NCI-H187 (cell line): ENCODE results near the gene GLTP.
A peak's percentile ranks its signal among the peaks of the same experiment; 100 is the strongest.

Experiments used
- DNase-seq, 2 experiments: peaks; one replicate each; lab custom pipeline; 2025; lab: John Stamatoyannopoulos, UW

Gene GLTP

DNA sequence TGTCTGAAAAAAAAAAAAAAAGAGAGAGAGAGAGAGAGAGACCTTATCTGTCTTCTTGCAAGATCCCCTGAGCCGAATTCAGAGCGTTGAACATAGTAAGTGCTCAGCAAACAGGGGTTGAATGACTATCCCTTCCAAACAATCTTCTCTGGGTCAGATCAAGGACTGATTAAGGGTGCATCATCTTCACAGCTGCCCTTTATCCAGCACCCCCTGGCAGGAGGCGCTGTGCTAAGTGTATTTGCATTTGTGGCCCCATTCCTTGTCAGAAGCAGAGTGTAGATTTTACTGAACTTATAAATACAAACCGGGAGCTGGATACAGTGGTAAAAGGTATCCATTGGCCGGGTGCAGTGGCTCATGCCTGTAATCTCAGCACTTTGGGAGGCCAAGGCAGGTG is 38.3 kb downstream of the GLTP start:
- no peak for DNase-seq

DNA sequence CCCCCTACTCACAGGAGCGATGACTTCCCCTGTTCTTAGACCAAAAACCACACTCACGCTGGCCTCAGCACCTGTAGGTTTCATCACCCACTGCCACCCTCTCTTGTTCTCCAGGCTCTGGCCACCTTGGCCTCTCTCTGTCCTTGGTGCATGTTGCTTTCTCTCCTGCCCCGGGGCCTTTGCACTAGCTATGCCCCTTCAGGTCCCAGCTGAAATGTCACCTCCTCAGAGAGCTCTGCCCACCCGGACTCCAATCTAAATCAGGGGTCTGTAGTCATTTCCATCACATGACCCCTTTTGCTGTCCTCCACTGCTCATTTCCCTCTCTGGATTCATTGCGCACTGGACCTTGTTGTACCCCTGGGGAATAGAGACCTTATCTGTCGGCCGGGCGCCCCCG is 39.0 kb downstream of the GLTP start:
- DNase-seq = no peak

DNA sequence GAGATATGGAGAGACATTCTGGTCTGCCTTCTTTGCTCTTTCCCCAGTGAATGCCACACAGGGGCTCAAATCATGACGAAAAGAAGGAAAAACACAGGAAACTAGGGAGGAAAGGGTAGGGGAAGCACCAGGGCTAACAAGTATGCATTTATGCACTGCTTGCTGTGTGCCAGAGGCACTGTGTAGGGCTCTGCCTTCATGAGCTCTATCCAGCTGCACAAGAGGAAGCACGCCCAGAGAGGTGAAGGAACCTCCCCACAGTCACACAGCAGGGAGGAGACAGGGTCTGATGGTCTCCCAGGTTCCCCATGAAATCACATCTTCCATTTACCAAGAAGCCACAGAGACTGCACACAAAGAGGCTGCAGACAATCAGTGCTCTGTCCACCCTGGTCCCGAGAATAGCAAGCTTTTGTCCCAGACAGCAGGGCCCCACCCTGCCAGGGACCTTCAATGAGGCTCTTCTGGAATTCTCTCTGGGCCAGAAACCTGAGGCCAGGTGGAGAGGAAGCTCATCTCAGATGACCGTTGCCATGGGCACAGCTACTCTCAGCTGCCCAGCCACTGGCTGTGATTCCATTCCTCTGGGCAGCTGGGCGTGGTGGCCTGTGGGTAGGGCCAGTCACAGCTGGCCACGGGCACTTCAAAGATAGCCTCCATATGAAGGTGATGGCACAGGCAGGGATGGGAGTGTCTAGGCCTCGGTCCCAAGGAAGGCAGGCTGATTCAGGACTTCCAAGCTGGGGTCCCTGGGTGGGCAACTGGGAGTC is 39.9 kb downstream of the GLTP start:
- DNase-seq = peak; percentile 53 to 86

DNA sequence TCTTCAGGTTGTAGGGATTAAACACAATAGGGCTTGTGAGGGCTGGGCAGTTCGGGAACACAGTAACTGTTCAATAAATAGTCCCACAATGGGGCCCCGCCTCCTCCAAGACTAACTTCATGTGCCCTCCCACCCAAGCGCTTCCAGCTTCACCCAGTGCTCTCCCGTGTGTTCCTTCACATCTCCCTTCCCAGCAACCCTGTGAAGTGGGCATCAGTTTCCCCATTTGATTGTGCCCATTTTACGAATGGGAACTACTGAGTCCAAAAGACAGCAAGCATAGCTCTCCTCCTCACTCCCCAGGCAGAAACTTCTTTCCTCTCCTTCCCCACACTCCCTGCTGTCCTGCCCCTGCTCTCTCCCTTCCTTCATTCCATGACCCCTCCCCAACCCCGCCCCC is 40.9 kb downstream of the GLTP start:
- no peak for DNase-seq

DNA sequence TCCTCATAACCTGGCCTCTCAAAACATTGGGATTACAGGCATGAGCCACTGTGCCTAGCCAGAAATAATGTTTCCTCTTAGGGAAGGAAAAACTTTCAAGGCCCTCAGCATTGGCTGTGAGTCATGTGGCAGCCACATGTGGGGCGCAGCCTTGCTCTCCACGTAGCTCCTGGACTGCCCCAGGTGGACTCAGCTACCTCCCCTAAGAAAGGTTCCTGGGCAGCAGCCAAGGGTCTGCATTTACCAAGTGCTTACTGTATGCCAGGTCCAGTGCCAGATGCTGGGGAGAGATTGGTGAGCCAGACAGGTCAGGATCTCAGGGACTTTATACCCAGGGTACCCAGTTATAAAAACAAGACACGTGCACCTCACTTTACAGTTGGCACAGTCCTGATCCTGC is 43.4 kb downstream of the GLTP start:
- DNase-seq = no peak

DNA sequence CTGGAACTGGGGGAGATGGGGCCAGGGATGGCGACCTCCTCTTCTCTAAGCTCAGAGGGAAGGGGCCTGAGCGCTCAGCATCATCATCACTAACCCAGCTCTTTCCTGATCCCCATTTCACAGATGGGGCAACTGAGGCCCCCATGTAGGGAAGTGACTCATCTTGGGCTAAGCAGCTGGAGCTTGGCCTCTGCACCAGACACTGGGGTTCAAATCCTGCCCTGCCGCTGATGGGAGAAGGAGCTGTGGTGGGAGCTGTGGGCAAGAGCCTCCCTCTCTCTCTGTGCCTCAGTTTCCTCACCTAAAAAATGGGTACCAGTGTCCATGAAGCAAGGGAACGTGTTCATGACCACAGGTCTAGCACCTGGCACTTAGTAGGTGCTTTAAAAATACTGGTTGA is 44.5 kb downstream of the GLTP start:
- DNase-seq = no peak

DNA sequence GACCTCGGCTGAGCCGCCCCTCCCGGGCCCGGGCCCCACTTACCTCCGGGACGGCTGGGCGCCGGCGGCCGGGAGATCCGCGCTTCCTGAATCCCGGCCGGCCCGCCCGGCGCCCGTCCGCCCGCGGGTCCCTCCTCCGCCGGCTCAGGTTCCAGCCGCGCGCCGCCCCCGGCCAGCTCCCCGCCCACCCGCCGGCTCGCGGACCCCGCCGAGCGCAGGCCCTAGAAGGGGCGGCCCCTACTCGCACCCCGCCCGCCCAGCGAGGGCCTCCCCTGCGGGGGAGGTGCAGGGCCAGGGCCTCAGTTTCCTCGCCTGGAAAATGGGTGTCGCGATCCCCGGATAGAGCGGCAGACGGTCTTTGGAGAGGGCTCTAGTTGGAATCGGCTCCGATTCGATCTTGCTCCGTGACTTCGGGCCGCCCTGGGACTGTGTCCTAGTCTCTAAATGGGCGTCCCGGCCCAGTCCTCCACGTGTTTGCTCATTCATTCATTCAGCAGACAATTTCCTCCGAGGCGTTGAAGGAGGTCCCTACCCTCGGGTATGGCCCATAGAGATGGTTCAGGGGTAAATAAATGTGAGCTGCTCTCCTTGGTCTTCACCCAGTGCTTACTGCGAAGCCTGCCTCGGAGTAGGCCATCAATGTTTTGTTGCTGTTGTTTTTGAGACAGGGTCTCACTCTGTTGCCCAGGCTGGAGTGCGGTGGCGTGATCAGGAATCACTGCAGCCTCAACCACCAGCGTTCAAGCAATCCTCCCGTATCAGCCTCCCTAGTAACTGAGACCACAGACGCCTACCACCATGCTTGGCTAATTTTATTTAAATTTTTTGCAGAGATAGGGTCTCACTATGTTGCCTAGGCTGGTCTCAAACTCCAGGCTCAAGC is 46.8 kb downstream of the GLTP start, which contains the start of gene TRPV4:
Gene TRPV4, minus strand, starts transcription at position 92 of the 883 bp plus-strand sequence. CDS start 18,602 bp downstream, outside the sequence.
- no peak for DNase-seq

DNA sequence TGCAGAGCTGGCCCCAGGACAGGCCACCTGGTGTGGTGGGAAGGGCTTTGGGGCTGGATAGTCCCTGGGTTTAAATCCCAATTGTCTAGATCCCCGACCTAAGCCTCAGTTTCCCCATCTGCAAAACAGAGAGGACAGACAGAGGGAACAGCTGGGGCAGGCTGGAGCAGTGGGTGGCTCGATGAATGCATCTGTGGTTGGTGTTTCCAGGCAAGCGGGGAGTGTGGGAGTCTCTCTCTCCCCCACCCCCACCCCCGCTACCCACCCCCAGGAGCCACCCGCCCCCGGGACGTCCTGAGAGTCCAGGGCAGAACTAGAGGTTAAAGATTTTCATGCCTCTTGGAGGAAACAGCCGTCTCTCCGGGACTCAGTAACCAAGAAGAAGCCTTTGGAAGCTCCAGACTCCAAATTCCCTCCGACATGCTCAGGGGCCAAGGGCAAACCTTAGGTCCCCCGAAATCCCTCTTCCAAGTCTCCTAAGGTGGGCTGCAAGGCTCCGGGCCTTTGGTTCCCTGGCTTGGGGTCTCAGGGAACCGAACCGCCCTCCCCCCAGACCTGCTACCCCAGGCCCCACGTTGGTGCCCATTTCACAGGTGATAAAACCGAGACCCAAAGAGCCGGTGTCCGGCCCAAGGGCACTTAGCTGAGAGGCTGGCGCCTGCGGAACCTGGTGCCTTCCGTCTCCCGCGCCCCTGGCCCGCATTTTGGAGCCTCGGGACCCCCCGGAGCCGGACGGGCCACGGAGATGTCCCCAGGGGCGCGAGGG is 47.6 kb downstream of the GLTP start:
- no peak for DNase-seq

DNA sequence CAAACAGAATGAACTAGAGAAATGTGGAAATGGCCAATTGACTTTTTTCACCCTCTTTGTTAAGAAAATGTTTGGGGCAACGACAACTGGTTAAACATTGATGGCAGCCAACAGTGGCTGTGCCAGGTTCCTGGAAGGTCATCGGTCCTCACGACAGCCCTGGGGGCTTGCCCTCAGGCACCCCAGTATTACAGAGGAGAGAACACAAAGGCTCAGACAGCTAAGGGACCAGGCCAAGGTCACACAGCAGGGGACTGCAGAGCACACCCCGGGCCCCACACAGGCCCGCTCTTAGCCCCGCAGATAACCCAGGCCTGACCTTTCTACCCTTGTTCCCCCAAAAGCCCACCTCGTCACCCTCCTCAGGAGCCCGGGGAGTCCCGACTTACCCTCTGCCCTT is 48.4 kb downstream of the GLTP start:
- no peak for DNase-seq

DNA sequence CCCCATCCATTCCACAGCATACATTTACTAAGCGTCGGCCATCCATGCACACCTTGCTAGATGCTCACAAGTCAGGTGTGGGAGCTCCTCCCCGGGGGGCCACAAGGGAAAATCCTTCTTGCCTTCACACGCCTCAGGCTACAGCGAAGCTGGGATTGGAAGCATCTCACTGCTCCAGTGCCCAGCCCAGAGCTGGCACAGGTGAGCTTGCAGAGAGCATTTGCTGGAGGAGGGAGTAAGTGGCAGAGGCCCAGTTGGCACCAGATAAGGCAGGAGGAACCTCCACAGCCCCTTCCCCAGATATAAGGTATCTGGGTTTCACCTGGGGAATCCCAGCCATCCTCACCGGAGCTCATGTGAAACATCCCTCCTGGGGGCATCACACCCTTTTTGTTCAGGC is 49.0 kb downstream of the GLTP start:
- DNase-seq = no peak

DNA sequence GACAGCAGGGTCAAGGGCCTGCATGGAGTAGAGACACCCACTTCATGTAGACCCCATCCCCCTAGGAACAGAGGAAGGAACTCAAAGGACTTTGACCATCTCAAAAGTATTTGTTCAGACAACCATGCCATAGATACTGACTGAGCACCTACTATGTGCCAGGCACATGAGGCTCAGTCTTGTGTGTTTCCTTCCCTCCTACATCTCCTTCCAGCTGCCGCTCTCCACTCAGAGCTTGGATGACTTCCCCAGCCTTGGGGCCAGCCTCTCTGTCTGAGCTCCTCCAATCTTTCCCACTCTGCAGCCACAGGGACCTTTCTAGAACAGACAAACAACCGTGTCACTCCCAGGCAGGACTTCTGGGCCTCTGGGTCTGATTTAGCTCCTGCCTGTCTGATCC is 49.6 kb downstream of the GLTP start:
- no peak for DNase-seq

DNA sequence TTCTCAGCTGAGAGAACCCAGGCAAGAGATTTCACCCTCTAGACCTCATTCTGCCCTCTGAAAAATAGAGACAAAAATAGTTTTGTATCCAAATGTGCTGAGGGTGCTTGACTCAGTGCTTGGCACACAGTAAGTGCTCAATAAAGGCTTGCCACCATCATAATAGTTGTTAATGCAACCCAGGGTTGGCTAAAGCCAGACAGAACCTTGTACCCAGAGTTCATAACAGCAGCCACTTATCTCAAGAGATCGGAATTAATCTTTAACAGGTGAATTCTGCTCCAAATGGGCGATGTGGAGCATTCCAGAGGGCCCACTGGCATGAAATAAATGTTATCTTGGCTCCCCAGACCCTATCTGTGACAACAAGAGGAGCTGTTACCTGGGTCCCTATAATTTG is 50.1 kb downstream of the GLTP start:
- DNase-seq = no peak

DNA sequence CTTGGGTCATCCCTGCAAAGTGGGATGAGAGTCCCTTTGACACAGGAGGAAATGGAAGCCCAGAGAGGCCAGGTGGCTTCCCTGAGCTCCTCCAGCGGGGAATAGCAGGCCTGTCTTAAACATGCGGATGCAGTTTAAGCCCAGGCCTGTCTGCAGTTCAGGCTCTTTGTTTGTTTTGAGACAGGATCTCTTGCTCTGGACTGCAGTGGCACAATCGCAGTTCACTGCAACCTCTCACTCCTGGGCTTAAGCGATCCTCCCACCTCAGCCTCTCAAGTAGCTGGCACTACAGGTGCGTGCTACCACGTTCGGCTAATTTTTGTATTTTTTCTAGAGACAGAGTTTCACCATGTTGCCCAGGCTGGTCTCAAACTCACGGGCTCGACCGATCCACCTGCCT is 50.7 kb downstream of the GLTP start:
- DNase-seq = no peak

DNA sequence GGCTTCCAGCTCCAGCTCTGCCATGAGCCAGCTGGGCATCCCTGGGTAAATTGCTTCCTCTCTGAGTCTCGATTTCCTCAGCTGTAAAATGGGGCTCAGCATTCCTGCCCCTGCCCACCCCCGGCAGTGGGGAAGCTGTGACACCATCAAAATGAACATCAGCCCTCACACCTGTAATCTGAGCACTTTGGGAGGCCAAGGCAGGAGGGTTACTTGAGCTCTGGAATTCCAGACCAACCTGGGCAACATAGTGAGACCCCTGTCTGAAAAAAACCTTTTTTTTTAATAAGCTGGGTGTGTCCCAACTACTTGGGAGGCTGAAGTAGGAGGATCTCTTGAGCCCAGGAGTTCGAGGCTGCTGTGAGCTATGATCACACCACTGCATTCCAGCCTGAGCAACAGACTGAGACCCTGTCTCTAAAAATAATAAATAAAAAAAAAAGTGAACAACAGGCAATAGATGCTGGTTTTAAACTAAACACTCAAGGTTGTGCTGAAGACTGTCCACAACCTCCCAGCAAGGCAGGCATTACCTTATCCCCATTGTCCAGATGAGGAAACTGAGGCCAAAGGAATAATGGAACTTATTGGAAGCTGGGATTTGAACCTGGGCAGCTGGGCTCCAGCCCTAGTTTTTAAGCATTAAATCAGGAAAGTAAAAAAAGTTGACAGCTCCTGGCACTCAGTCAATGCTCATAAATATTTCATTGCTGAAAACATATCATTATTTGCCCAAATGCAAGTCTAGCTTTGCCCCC is 51.4 kb downstream of the GLTP start:
- no peak for DNase-seq

DNA sequence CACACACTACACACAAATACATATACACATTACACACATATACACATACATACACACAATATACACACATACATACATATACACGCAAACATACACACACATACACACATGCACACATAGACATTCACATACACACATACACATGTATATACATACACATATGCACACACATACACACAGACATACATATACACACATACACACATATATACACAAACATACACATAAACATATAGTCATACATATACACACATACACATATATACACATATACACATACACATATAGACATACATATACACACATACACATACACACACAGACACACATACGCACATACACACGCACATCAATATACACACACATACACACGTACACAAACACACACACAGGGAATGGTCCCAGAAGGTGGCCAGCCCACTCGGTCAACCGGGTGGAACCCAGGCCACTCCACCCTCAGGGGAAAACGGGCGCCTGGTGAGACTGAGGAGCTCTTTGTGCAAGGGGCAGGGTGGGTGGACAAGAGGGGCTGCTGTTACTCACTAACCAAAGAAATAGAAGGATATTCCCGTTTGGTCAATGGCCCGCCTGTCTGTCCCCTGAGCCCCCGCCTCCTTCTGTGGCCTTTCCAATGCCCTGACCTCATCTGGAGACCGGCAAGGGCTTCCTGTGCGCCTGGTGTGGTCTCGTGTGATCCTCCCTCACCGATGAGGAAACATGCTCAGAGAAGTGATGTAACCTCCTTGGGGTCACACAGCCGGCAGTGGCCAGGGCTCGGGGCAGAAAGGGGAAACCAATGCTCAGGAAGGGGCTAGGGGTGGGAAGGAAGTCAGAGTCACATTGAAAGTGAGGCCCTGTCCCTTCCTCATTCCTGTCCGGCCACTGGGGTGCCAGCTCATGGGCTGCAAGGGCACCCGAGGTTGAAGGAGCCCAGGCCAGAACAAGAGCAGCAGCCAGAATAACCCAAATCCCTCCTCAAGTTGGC is 52.5 kb downstream of the GLTP start:
- DNase-seq = no peak

DNA sequence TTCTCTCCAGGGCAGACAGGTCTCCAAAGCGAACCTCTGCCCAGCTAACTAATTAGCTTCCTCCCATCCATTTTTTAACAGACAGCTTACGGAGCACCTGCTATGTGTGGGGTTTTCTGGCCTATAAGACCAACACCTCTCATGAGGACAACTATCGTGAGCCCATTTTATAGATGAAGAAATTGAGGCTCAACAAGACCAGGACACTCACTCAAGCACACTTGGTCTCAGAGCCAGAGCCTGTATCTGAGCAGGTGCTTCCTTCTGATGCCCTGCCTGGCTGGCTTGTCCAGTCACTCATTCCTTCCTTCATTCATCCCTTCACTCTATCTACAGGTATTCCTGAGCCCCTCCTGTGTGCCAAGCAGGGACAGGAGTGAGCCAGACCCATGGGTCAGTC is 53.3 kb downstream of the GLTP start:
- no peak for DNase-seq

DNA sequence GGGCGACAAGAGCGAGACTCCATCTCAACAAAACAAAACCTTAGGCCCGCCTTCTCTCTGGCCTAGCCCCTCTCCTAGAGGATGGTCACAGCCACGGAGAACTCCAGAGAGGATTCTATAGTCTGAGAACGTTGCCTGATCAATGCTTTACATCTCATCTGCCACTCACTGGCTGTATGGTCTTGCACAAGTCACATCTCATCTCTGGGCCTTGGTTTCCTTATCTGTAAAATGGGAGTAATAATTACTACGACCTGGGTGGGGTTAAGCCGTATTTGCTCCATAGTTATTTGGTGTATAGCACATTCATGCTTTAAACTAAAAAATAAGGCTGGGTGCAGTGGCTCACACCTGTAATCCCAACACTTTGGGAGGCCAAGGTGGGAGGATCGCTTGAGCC is 55.6 kb downstream of the GLTP start:
- DNase-seq = no peak

DNA sequence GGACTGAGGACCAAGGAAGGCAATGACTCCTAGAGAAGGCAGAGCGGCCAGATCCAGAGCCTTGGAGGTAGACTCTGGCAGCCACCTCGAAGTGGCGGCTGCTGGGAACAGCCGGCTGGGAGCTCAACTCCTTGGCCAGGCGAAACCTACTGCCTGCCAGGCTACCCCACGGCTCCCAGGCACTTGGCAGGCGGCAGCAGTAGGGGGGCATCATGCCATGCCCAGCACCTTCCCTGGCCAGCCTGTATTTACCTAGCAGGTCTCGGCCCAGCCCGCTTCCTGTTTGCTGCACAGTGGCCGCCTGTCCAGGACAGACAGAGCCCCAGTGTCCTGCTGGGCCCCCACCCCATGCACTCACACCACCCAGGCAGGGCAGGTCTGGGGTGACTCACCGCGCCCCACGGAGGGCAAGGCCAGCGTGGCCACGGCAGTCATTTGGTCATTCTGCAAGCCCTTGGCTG is 57.4 kb downstream of the GLTP start:
- no peak for DNase-seq

DNA sequence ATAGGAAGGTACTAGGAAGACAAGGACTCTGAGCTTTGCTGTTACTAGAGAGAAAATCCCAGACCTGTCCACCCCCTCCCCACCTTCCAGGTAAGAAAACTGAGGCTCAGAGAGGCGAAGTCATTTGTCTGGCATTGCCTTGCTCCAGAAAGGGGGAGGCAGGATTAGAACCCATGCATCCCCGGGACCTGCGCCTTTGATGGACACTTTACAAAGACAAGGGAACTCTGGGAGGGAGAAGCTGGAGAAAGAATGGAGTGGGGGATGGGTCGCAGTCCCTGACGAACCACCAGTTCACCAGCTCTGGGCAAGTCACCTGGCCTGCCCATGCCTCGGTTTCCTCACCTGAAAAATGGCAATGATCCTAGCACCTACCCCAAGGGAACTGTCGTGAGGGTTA is 57.9 kb downstream of the GLTP start:
- no peak for DNase-seq

DNA sequence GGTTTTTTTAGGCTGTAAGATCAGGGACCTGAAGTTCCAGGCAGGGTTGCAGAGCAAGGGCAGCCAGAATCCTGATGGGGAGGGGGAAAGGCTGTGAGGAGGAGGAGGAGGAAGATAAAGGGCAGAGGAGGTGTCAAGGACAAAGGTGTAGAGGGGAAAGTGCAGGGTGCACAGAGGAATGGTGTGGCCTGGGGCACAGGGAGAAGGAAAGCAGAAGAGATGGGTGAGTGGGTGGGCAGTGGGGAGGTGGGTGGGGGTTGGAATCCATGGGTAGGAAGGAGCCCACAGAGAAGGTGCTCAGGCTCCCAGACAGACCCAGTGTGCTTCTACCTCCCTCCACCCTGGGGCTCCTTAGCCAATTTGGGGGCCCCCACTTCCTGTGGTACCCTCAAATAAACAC is 58.4 kb downstream of the GLTP start:
- DNase-seq = no peak
